ENCODE data around the gene PDLIM5. TPM values are rescaled to one million over a fixed set of nuclear protein-coding genes. Genes with fewer than 3 reads are reported as not detected.

PDLIM5 gene
- total RNA-seq, 1 donor from 2014 or later = 71.0 TPM

DNA sequence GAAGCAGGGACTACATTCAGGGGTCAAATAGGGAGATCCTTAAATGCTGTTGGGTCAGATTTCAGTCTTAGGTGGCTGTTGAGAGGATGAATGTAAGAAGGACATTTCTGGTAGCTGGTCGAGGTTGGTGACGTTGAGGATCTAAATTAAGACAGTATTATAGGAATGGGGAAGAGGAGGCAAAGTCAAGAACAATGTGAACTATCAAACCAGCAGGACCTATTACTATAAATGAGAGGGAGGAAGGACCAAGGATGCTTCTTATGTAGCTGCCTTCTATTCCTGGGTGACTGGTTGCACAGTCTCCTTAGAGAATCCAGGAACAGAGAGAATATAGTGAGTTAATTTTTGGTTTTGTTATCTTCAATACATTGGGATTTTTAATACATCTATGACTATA is 187.6 kb downstream of the PDLIM5 start:
- H3K4me3 Mint-ChIP-seq = no peak overlapping the region
- no peak for DNase-seq (ENCODE audit: low read depth, low spot score)
- peaks cover 9% of the 10 kb centered on the region for H3K36me3 Mint-ChIP-seq (ENCODE audit: low read depth)
- no peak overlapping the region for H3K27ac Mint-ChIP-seq (ENCODE audit: unreplicated experiment)
- no peaks in the 10 kb centered on the region for H3K9me3 Mint-ChIP-seq
- TF ChIP-seq, protein P1, sequence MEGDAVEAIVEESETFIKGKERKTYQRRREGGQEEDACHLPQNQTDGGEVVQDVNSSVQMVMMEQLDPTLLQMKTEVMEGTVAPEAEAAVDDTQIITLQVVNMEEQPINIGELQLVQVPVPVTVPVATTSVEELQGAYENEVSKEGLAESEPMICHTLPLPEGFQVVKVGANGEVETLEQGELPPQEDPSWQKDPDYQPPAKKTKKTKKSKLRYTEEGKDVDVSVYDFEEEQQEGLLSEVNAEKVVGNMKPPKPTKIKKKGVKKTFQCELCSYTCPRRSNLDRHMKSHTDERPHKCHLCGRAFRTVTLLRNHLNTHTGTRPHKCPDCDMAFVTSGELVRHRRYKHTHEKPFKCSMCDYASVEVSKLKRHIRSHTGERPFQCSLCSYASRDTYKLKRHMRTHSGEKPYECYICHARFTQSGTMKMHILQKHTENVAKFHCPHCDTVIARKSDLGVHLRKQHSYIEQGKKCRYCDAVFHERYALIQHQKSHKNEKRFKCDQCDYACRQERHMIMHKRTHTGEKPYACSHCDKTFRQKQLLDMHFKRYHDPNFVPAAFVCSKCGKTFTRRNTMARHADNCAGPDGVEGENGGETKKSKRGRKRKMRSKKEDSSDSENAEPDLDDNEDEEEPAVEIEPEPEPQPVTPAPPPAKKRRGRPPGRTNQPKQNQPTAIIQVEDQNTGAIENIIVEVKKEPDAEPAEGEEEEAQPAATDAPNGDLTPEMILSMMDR (conservative IDR thresholded peaks at IDR 0.05) = no peak
- H3K4me1 Mint-ChIP-seq = peaks cover 3% of the 10 kb centered on the region
- no peaks in the 10 kb centered on the region for H3K27me3 Mint-ChIP-seq (ENCODE audit: low read depth)

DNA sequence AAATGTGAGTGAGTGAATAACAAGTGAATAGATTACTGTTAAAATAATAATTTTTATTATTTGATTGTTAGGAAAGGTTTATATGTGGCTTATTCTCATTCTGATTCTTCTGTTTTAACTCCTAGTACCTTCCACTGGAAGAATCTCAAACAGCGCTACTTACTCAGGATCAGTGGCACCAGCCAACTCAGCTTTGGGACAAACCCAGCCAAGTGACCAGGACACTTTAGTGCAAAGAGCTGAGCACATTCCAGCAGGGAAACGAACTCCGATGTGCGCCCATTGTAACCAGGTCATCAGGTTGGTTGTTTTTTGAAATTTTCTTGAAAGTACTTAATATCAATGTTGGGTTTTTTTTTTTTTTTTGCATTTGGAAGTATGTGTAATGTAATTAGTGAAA is 188.4 kb downstream of the PDLIM5 start:
- H3K27me3 Mint-ChIP-seq (ENCODE audit: low read depth) = no peaks in the 10 kb centered on the region
- no peaks in the 10 kb centered on the region for H3K4me1 Mint-ChIP-seq
- peaks cover 11% of the 10 kb centered on the region for H3K36me3 Mint-ChIP-seq (ENCODE audit: low read depth)
- H3K9me3 Mint-ChIP-seq = no peaks in the 10 kb centered on the region
- no peak overlapping the region for H3K4me3 Mint-ChIP-seq
- TF ChIP-seq, protein P1 (conservative IDR thresholded peaks at IDR 0.05) = no peak
- DNase-seq (ENCODE audit: low read depth, low spot score) = no peak
- no peak overlapping the region for H3K27ac Mint-ChIP-seq (ENCODE audit: unreplicated experiment)

DNA sequence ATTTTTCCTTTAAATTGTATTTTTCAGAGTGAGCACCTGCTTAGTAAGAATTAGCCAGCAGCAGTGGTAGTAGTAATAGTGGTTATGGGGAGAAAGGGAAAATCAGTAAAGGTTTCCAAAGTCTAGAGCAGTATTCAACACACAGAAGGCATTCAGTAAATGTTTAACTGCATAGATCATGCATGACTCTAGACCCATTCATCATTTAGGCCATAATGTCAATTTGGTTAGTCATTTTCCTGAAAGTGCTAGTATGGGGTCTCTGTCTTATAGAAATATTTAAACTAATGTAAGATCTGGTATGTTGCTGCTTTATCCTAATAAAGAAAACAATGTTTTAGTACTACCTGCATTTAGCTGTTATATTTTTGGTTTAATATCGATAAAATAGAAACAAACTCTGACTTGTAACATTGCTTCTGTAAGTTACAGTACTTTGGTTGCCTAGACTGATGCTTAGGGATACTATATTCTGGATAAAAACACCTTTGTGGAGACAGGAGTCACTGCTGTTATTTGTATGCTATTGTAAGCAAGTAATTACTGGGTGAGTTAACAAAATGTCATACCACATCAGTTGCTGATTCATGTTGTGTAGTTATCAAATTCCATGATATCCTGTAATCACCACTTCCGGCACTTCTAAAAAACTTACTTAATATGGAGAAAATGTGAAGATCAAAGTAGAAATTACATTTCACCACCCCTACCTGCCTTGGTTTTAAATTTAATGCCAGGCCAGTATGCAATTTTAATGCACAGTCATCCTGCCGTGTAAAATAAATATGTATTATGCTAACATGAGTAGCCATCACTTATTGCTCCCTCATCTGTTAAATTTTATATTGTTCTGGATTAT is 190.2 kb downstream of the PDLIM5 start:
- DNase-seq (ENCODE audit: low read depth, low spot score) = no peak
- no peaks in the 10 kb centered on the region for H3K4me1 Mint-ChIP-seq
- H3K4me3 Mint-ChIP-seq = no peak overlapping the region
- no peak overlapping the region for H3K27ac Mint-ChIP-seq (ENCODE audit: unreplicated experiment)
- H3K27me3 Mint-ChIP-seq (ENCODE audit: low read depth) = no peaks in the 10 kb centered on the region
- no peaks in the 10 kb centered on the region for H3K9me3 Mint-ChIP-seq
- TF ChIP-seq, protein P1 (conservative IDR thresholded peaks at IDR 0.05) = no peak
- peaks cover 14% of the 10 kb centered on the region for H3K36me3 Mint-ChIP-seq (ENCODE audit: low read depth)

DNA sequence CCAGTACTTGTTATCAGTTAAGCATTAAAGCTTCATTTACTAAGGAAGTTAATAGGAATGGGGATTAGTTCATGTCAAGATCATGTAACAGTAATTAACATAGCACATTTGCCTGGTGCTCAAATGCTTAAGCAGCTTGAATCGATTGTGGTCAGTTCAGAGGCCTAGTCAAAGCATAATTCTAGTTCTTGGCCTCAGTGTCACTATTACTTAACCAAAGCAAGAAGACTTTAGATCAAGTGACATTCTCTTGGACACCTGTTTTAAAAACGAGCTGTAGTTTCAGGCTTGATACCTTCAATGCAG is 190.8 kb downstream of the PDLIM5 start:
- H3K27ac Mint-ChIP-seq (ENCODE audit: unreplicated experiment) = no peak overlapping the region
- H3K4me3 Mint-ChIP-seq = no peak overlapping the region
- H3K9me3 Mint-ChIP-seq = no peaks in the 10 kb centered on the region
- peaks cover 14% of the 10 kb centered on the region for H3K36me3 Mint-ChIP-seq (ENCODE audit: low read depth)
- H3K27me3 Mint-ChIP-seq (ENCODE audit: low read depth) = no peaks in the 10 kb centered on the region
- TF ChIP-seq, protein P1 (conservative IDR thresholded peaks at IDR 0.05) = no peak
- no peak for DNase-seq (ENCODE audit: low read depth, low spot score)
- no peaks in the 10 kb centered on the region for H3K4me1 Mint-ChIP-seq

DNA sequence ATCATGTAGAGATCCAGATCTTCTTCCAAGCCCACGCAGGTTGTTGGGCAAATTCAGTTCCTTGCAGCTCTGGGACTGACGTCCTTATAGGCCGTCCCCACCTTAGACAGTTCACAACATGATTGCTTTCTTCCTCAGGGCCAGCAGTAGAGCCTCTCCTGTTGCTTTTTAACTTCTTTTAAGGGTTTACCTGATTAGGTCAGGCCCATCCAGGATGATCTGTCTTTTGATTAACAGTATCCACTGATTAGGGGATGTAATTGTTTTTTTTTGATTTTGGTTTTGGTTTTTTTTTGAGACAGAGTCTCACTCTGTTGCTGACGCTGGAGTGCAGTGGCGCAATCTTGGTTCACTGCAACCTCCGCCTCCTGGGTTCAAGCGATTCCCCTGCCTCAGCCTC is 197.0 kb downstream of the PDLIM5 start:
- H3K4me3 Mint-ChIP-seq = no peak overlapping the region
- DNase-seq (ENCODE audit: low read depth, low spot score) = no peak
- H3K27me3 Mint-ChIP-seq (ENCODE audit: low read depth) = no peaks in the 10 kb centered on the region
- H3K27ac Mint-ChIP-seq (ENCODE audit: unreplicated experiment) = peak overlapping the region; percentile 68
- H3K36me3 Mint-ChIP-seq (ENCODE audit: low read depth) = peaks cover 13% of the 10 kb centered on the region
- TF ChIP-seq, protein P1 (conservative IDR thresholded peaks at IDR 0.05) = no peak
- no peaks in the 10 kb centered on the region for H3K9me3 Mint-ChIP-seq
- H3K4me1 Mint-ChIP-seq = no peaks in the 10 kb centered on the region

All from neural crest cell (in vitro differentiated cells).